Measurements from ENCODE around the gene WIPF1. TPM values are rescaled to one million over a fixed set of nuclear protein-coding genes. Genes with fewer than 3 reads are reported as not detected.

The WIPF1 gene
- 49.4 TPM for polyA plus RNA-seq (2013, experiment 1 of 2; ENCODE audit: insufficient read length)
- polyA plus RNA-seq (2013, experiment 2 of 2; ENCODE audit: insufficient read length): 49.1 TPM

- DNase-seq: peak; percentile 63
Observed at GRCh38 chr2:174597345-174598047, at the start of gene WIPF1. TSS of gene WIPF1 (minus strand) at chr2:174597804. CDS start at chr2:174585573, 12,231 bp downstream.

GRCh38 chr2:174645296-174645695, 47.7 kb upstream of the WIPF1 start:
- DNase-seq: no peak

- no peak for DNase-seq
Observed at GRCh38 chr2:174644406-174644805, 46.8 kb upstream of the WIPF1 start.

- DNase-seq: no peak
Observed at GRCh38 chr2:174643356-174643755, 45.8 kb upstream of the WIPF1 start.

- no peak for DNase-seq
Observed at GRCh38 chr2:174641168-174641567, 43.6 kb upstream of the WIPF1 start.

- no peak for DNase-seq
Observed at GRCh38 chr2:174636987-174637386, 39.4 kb upstream of the WIPF1 start.

- DNase-seq: peak; percentile 82
Observed at GRCh38 chr2:174635776-174636404, 38.3 kb upstream of the WIPF1 start.

GRCh38 chr2:174635015-174635593, 37.5 kb upstream of the WIPF1 start:
- no peak for DNase-seq

- DNase-seq: no peak
Observed at GRCh38 chr2:174634130-174635014, 36.8 kb upstream of the WIPF1 start.

GRCh38 chr2:174633623-174633930, 36.0 kb upstream of the WIPF1 start:
- DNase-seq: no peak

- no peak for DNase-seq
Observed at GRCh38 chr2:174632841-174633622, 35.4 kb upstream of the WIPF1 start.

- peak; percentile 93 for DNase-seq
Observed at GRCh38 chr2:174631009-174631981, 33.7 kb upstream of the WIPF1 start.

- DNase-seq: no peak
Observed at GRCh38 chr2:174630107-174630506, 32.5 kb upstream of the WIPF1 start.

- DNase-seq: no peak
Observed at GRCh38 chr2:174629506-174629905, 31.9 kb upstream of the WIPF1 start.

GRCh38 chr2:174628528-174629169, 31.0 kb upstream of the WIPF1 start:
- DNase-seq: no peak

GRCh38 chr2:174627216-174627615, 29.6 kb upstream of the WIPF1 start:
- no peak for DNase-seq

- no peak for DNase-seq
Observed at GRCh38 chr2:174624895-174625430, 27.4 kb upstream of the WIPF1 start.

GRCh38 chr2:174623690-174624089, 26.1 kb upstream of the WIPF1 start:
- DNase-seq: no peak

- DNase-seq: no peak
Observed at GRCh38 chr2:174623106-174623637, 25.6 kb upstream of the WIPF1 start.

GRCh38 chr2:174621323-174621722, 23.7 kb upstream of the WIPF1 start:
- no peak for DNase-seq
